Tibial nerve (tissue), 4 donors: ENCODE data around the gene LIMS1.

Source experiments
- EP300 ChIP-seq, 2 donors: sonication (generic); formaldehyde crosslinking; IDR thresholded peaks; one replicate each; pipeline ENCODE4 v1.6.1; 2017; ENCODE audit warnings: antibody characterized with exemption in 2 of 2, mild to moderate bottlenecking in 1 of 2
- POLR2A ChIP-seq, 2 donors: fragments of 450-650 bp; IDR thresholded peaks; one replicate each; pipeline ENCODE4 v1.6.1; 2017; ENCODE audit warnings: antibody characterized with exemption in 2 of 2, mild to moderate bottlenecking in 2 of 2, moderate library complexity in 2 of 2
- TF ChIP-seq, protein P1 (sequence below), 5 experiments: fragments of 200-600 bp in 3 of 5; fragments of 450-650 bp in 2 of 5; sonication (generic) in 3 of 5; IDR thresholded peaks; one replicate each; pipeline ENCODE4 v1.5.1; 2016 to 2019; ENCODE audit warnings: antibody characterized with exemption in 5 of 5, mild to moderate bottlenecking in 3 of 5, moderate library complexity in 2 of 5

DNA sequence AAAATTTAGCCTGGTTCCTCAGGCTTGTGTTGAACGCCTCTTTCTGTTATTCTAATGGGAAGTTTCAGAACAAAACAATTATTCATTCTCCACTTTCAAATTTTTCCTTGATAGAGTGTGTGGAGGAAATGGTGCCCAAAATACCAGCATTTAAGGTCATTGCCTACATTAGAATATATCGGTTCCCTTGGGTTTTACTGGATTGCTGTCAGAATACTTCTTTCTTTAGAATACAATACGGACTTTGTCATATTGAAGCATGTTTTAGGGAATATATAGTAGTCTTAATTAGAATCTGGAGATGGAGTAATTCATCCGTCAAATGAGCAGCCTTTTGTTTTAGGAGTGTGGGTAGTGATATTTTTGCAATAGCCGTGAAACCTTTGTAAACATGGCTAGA lies 13.3 kb downstream of the LIMS1 start:
- TF ChIP-seq, protein P1, sequence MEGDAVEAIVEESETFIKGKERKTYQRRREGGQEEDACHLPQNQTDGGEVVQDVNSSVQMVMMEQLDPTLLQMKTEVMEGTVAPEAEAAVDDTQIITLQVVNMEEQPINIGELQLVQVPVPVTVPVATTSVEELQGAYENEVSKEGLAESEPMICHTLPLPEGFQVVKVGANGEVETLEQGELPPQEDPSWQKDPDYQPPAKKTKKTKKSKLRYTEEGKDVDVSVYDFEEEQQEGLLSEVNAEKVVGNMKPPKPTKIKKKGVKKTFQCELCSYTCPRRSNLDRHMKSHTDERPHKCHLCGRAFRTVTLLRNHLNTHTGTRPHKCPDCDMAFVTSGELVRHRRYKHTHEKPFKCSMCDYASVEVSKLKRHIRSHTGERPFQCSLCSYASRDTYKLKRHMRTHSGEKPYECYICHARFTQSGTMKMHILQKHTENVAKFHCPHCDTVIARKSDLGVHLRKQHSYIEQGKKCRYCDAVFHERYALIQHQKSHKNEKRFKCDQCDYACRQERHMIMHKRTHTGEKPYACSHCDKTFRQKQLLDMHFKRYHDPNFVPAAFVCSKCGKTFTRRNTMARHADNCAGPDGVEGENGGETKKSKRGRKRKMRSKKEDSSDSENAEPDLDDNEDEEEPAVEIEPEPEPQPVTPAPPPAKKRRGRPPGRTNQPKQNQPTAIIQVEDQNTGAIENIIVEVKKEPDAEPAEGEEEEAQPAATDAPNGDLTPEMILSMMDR (IDR thresholded peaks at IDR 0.05): no peak
- TF ChIP-seq EP300 (IDR thresholded peaks at IDR 0.05) (no peak), POLR2A (IDR thresholded peaks at IDR 0.05) (no peak)
